H1 (cell line): ENCODE results near the gene USP17L15. TPM values are rescaled to one million over a fixed set of nuclear protein-coding genes. Genes with fewer than 3 reads are reported as not detected.
"Not testable (repeated sequence)": the region's sequence is repeated elsewhere in the genome, so short reads cannot be mapped to it uniquely, and the experiment has no call there.

Experiments
- CTCF ChIA-PET: fragments of 300-600 bp; sonication (Branson Sonifier 250); formaldehyde crosslinking; loops from one replicate; lab custom pipeline; 2021; ENCODE audit not compliant: partially characterized antibody; lab: Charles Lee
- POLR2A ChIA-PET: fragments of 300-600 bp; sonication (Branson Sonifier 250); formaldehyde crosslinking; loops from one replicate; lab custom pipeline; 2021; ENCODE audit warnings: inconsistent platforms; ENCODE audit not compliant: partially characterized antibody; lab: Charles Lee
- DNase-seq, 2 experiments: peaks; one replicate each; pipeline versions ENCODE4 v3.0.0 to v3.0.0-alpha.2; 2010 to 2022; ENCODE audit warnings: low spot score in 2 of 2, low read depth in 1 of 2, mixed read lengths in 1 of 2
- FAIRE-seq: peaks from 2 replicates; lab custom pipeline; 2011; peaks lifted over from hg19 to GRCh38; lab: Jason Lieb, UNC
- H2AFZ ChIP-seq: 2 replicates; pipeline ENCODE4 v1.8.1; 2012; ENCODE audit warnings: low read length, inconsistent platforms
- H2AK5ac ChIP-seq: 2 replicates; pipeline ENCODE4 v1.6.1; 2013; ENCODE audit warnings: low read depth, low read length
- H2BK120ac ChIP-seq: replicated peaks from 2 replicates; pipeline ENCODE3; 2013; ENCODE audit warnings: low read depth, low read length, inconsistent platforms
- H2BK12ac ChIP-seq: 2 replicates; pipeline ENCODE4 v1.6.1; 2013; ENCODE audit warnings: low read depth, low read length
- H2BK15ac ChIP-seq: 2 replicates; pipeline ENCODE4 v1.6.1; 2013; ENCODE audit warnings: low read length
- H2BK20ac ChIP-seq: 2 replicates; pipeline ENCODE4 v1.6.1; 2013; ENCODE audit warnings: low read length
- H2BK5ac ChIP-seq: 2 replicates; pipeline ENCODE4 v1.6.1; 2013; ENCODE audit warnings: low read depth, low read length
- H3K14ac ChIP-seq: 2 replicates; pipeline ENCODE4 v1.6.1; 2013; ENCODE audit warnings: inconsistent platforms; ENCODE audit not compliant: insufficient read length
- H3K18ac ChIP-seq: 2 replicates; pipeline ENCODE4 v1.6.1; 2013; ENCODE audit warnings: low read length; ENCODE audit errors: extremely low read depth
- H3K23ac ChIP-seq: 2 replicates; pipeline ENCODE4 v1.6.1; 2013; ENCODE audit warnings: inconsistent platforms; ENCODE audit not compliant: insufficient read length
- H3K23me2 ChIP-seq: 2 replicates; pipeline ENCODE4 v1.6.1; 2013; ENCODE audit warnings: low read depth, low read length
- H3K27ac ChIP-seq: 2 replicates; pipeline ENCODE4 v1.6.1; 2011; ENCODE audit warnings: low read depth, low read length, inconsistent platforms
- H3K27me3 ChIP-seq, 4 experiments: replicated peaks in 1 of 4; 1 replicate in 1 of 4; 2 replicates in 3 of 4; pipeline versions ENCODE4 v1.6.1 to v1.8.1; 2011 to 2013; ENCODE audit warnings: low read length in 3 of 4, mild to moderate bottlenecking in 3 of 4, inconsistent platforms in 2 of 4, mixed read lengths in 2 of 4, moderate library complexity in 1 of 4; ENCODE audit not compliant: control insufficient read depth in 3 of 4, insufficient read depth in 3 of 4; ENCODE audit errors: extremely low read depth in 1 of 4
- H3K36me3 ChIP-seq, 4 experiments: 2 replicates each; pipeline versions ENCODE4 v1.6.1 to v1.8.1; 2011 to 2013; ENCODE audit warnings: mild to moderate bottlenecking in 4 of 4, low read length in 3 of 4, moderate library complexity in 2 of 4, control low read depth in 1 of 4, inconsistent platforms in 1 of 4; ENCODE audit not compliant: insufficient read depth in 4 of 4, control insufficient read depth in 2 of 4
- H3K4ac ChIP-seq: replicated peaks from 2 replicates; pipeline ENCODE3; 2013; ENCODE audit warnings: low read length, low read depth, mixed read lengths, inconsistent platforms; ENCODE audit not compliant: insufficient read length
- H3K4me1 ChIP-seq, 4 experiments: replicated peaks in 1 of 4; 1 replicate in 1 of 4; 2 replicates in 3 of 4; pipeline versions ENCODE4 v1.6.1 to v1.8.1; 2011 to 2013; ENCODE audit warnings: low read length in 3 of 4, inconsistent platforms in 2 of 4, mixed read lengths in 1 of 4; ENCODE audit not compliant: insufficient read depth in 4 of 4, control insufficient read depth in 3 of 4
- H3K4me2 ChIP-seq, 2 experiments: 2 replicates each; pipeline versions ENCODE4 v1.6.1 to v1.8.1; 2011 to 2013; ENCODE audit warnings: low read depth in 2 of 2, low read length in 2 of 2, control low read depth in 1 of 2, inconsistent platforms in 1 of 2, mild to moderate bottlenecking in 1 of 2; ENCODE audit not compliant: insufficient read depth in 1 of 2
- H3K4me3 ChIP-seq, 4 experiments: fragments of 200-600, 300-600 bp in 1 of 4; sonication (generic), shearing (Covaris generic), sonication (Bioruptor Twin) in 1 of 4; 2 replicates each; pipeline versions ENCODE4 v1.5.1 to v1.8.1; 2011 to 2016; ENCODE audit warnings: low read length in 4 of 4, low read depth in 3 of 4, control low read depth in 2 of 4, inconsistent platforms in 2 of 4, mild to moderate bottlenecking in 2 of 4, mixed read lengths in 1 of 4, moderate library complexity in 1 of 4; ENCODE audit not compliant: insufficient read depth in 2 of 4; ENCODE audit errors: extremely low read depth in 1 of 4
- H3K56ac ChIP-seq: replicated peaks from 2 replicates; pipeline ENCODE3; 2013; ENCODE audit warnings: low read depth, mild to moderate bottlenecking, mixed read lengths, low read length, inconsistent platforms; ENCODE audit not compliant: insufficient read length
- H3K79me1 ChIP-seq: 2 replicates; pipeline ENCODE4 v1.6.1; 2013; ENCODE audit warnings: low read depth, low read length, control low read depth
- H3K79me2 ChIP-seq, 2 experiments: 2 replicates each; pipeline versions ENCODE4 v1.6.1 to v1.8.1; 2012 to 2013; ENCODE audit warnings: low read length in 2 of 2, mild to moderate bottlenecking in 2 of 2, inconsistent platforms in 1 of 2; ENCODE audit not compliant: insufficient read depth in 2 of 2, control insufficient read depth in 1 of 2
- H3K9ac ChIP-seq, 4 experiments: replicated peaks in 1 of 4; 1 replicate in 1 of 4; 2 replicates in 3 of 4; pipeline versions ENCODE4 v1.6.1 to v1.8.1; 2011 to 2013; ENCODE audit warnings: low read depth in 3 of 4, low read length in 3 of 4, control low read depth in 2 of 4, mild to moderate bottlenecking in 2 of 4, moderate library complexity in 2 of 4, inconsistent platforms in 1 of 4; ENCODE audit errors: extremely low read depth in 1 of 4
- H3K9me3 ChIP-seq, 2 experiments: 2 replicates each; pipeline versions ENCODE4 v1.6.1 to v1.8.1; 2012 to 2013; ENCODE audit warnings: mild to moderate bottlenecking in 2 of 2, moderate library complexity in 2 of 2, control low read depth in 1 of 2, inconsistent platforms in 1 of 2, low read depth in 1 of 2, low read length in 1 of 2, mixed read lengths in 1 of 2; ENCODE audit not compliant: insufficient read depth in 2 of 2
- H4K20me1 ChIP-seq, 2 experiments: replicated peaks in 1 of 2; 2 replicates each; pipeline versions ENCODE3 to v1.8.1; 2011 to 2013; ENCODE audit warnings: inconsistent platforms in 2 of 2, low read length in 2 of 2, mild to moderate bottlenecking in 1 of 2; ENCODE audit not compliant: insufficient read depth in 2 of 2, control insufficient read depth in 1 of 2
- H4K5ac ChIP-seq: 2 replicates; pipeline ENCODE4 v1.6.1; 2013; ENCODE audit warnings: low read length, low read depth, mixed read lengths, inconsistent platforms; ENCODE audit not compliant: insufficient read length
- H4K8ac ChIP-seq: 2 replicates; pipeline ENCODE4 v1.8.0; 2013; ENCODE audit warnings: mild to moderate bottlenecking, moderate library complexity, low read length, inconsistent platforms; ENCODE audit not compliant: insufficient read depth; ENCODE audit errors: extremely low read depth
- H4K91ac ChIP-seq: replicated peaks from 2 replicates; pipeline ENCODE3; 2013; ENCODE audit warnings: low read length, mixed read lengths, inconsistent platforms; ENCODE audit not compliant: insufficient read length
- WGBS, 2 experiments: shearing (Covaris generic) in 1 of 2; methylation state at CpG; one replicate each; pipeline versions ENCODE4 v1.1.6 to v1.1.7; 2013 to 2015; ENCODE audit warnings: low lambda C conversion rate in 2 of 2, mixed read lengths in 2 of 2, inconsistent platforms in 1 of 2, low coverage in 1 of 2, missing lambda C conversion rate in 1 of 2; ENCODE audit not compliant: insufficient replicate concordance in 2 of 2, insufficient coverage in 1 of 2, insufficient read length in 1 of 2; ENCODE audit errors: extremely low coverage in 1 of 2, missing lambda C conversion rate in 1 of 2; 5-methylcytosine and 5-hydroxymethylcytosine counted together
- polyA plus RNA-seq, 7 experiments: library from polyadenylated mRNA; depleted of rRNA in 3 of 7; stranded (reverse) in 5 of 7; unstranded in 2 of 7; fragments of >200 nt in 5 of 7; fragments of 200-250 nt in 2 of 7; gene quantifications; 1 replicate in 5 of 7; 2 replicates in 1 of 7; 4 replicates in 1 of 7; pipeline versions ENCODE4 v1.2.1 to v1.2.3, GENCODE V29; 2011 to 2013; ENCODE audit warnings: missing spikeins in 2 of 7, mixed read lengths in 2 of 7
- total RNA-seq: library from RNA; stranded (reverse); fragmentation: NEBNext Ultra II Directional; extraction: Animal tissue kit (Norgen Biotek cat#: 25700); gene quantifications from 2 replicates; pipeline ENCODE4 v1.2.1, GENCODE V29; 2021

The USP17L15 gene
- total and polyA plus RNA-seq, 2 of the 8 experiments (the other 6 are each of a cell fraction or from before 2014, with no cell fraction given): not detected

GRCh38 chr4:9267319-9267718 lies 33.1 kb downstream of the USP17L15 start, which contains the start of gene USP17L22:
TSS of gene USP17L22 (plus strand) at chr4:9267619. CDS start at chr4:9267619, 0 bp downstream.
- H2AFZ ChIP-seq, H3K56ac ChIP-seq, H3K4me1 ChIP-seq, H3K23me2 ChIP-seq, H4K8ac ChIP-seq, DNase-seq, H3K36me3 ChIP-seq, POLR2A ChIA-PET, H3K4me2 ChIP-seq, H2AK5ac ChIP-seq, H2BK120ac ChIP-seq, H2BK15ac ChIP-seq, H3K79me1 ChIP-seq, H3K4ac ChIP-seq, H3K9ac ChIP-seq, H3K27me3 ChIP-seq, H4K91ac ChIP-seq, H3K79me2 ChIP-seq, H3K4me3 ChIP-seq, H2BK12ac ChIP-seq, FAIRE-seq, H3K18ac ChIP-seq, H3K23ac ChIP-seq, H3K9me3 ChIP-seq, CTCF ChIA-PET, H3K14ac ChIP-seq, H4K20me1 ChIP-seq, H2BK5ac ChIP-seq, H3K27ac ChIP-seq, H2BK20ac ChIP-seq, H4K5ac ChIP-seq: not testable (repeated sequence)
- no CpG with 5 or more reads among the region's 15 CpGs for WGBS, 2 experiments

GRCh38 chr4:9271719-9272118 lies 37.5 kb downstream of the USP17L15 start:
- H2AFZ ChIP-seq, H3K9ac ChIP-seq, H3K9me3 ChIP-seq, H2BK12ac ChIP-seq, H4K8ac ChIP-seq, H2BK120ac ChIP-seq, CTCF ChIA-PET, POLR2A ChIA-PET, H3K79me2 ChIP-seq, H3K4me1 ChIP-seq, H3K23me2 ChIP-seq, H3K4ac ChIP-seq, H3K23ac ChIP-seq, H3K14ac ChIP-seq, H3K27me3 ChIP-seq, H3K18ac ChIP-seq, H4K91ac ChIP-seq, H2BK15ac ChIP-seq, H3K27ac ChIP-seq, H2BK5ac ChIP-seq, H2AK5ac ChIP-seq, H3K4me3 ChIP-seq, H4K5ac ChIP-seq, DNase-seq, H3K79me1 ChIP-seq, H2BK20ac ChIP-seq, H4K20me1 ChIP-seq, H3K36me3 ChIP-seq, FAIRE-seq, H3K4me2 ChIP-seq, H3K56ac ChIP-seq: not testable (repeated sequence)
- 87% methylated on average over 8 of the region's 10 CpGs; no CpG with 5 or more reads in 1 of the 2 experiments for WGBS, 2 experiments
